VCaP (cell line): ENCODE data around the gene FNBP1L.

ENCODE experiments used
- H3K27ac ChIP-seq: fragments of 450-650 bp; 2 replicates; pipeline ENCODE4 v1.5.1; 2017
- TF ChIP-seq, protein P1 (sequence below): fragments of 450-650 bp; conservative IDR thresholded peaks from 2 replicates; pipeline ENCODE4 v1.5.1; 2017; ENCODE audit warnings: mild to moderate bottlenecking, moderate library complexity

The FNBP1L gene

DNA sequence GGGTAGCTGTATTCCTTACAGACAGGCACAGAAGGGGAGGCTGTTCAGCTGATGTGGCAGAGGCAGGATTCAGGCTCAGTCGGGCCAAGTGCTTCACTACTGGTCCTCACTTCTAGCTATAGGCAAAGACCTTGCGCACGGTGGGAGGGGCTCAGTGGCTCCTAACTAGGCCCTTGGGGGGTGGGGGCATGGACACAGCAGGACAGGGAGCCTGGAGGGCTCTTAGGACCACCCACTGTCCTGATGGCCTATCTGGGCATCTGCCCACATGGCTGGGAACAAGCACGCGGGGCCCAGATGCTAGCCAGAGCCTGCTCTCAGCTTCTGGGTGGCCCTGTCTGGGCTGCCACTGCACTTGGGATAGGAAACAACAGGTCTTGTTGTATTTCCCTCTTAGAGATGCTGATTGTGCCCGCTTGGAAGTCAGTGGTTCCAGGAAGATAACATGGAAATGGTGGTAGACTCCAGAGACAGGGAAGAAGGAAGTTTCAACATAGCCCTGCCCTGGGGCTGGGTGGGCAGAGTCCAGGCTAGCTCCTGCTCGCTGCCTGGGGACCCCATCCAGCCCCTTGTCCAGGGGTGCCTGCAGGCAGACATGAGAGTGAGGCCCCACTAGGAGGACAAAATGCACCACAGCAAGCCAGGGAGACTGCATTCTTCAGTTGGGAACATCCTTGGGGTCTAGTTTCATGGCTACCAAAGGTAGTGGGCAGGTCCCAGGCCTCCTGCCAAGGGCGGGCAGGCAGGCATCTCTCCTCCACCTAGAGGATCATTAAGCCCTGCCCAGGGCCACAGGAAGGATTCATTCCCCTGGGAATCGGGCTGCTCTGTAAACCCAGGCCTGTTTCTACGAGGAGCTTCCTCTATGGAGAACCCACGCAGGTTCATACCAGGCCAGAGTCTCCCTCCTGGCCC is 131.2 kb downstream of the FNBP1L start:
- TF ChIP-seq, protein P1, sequence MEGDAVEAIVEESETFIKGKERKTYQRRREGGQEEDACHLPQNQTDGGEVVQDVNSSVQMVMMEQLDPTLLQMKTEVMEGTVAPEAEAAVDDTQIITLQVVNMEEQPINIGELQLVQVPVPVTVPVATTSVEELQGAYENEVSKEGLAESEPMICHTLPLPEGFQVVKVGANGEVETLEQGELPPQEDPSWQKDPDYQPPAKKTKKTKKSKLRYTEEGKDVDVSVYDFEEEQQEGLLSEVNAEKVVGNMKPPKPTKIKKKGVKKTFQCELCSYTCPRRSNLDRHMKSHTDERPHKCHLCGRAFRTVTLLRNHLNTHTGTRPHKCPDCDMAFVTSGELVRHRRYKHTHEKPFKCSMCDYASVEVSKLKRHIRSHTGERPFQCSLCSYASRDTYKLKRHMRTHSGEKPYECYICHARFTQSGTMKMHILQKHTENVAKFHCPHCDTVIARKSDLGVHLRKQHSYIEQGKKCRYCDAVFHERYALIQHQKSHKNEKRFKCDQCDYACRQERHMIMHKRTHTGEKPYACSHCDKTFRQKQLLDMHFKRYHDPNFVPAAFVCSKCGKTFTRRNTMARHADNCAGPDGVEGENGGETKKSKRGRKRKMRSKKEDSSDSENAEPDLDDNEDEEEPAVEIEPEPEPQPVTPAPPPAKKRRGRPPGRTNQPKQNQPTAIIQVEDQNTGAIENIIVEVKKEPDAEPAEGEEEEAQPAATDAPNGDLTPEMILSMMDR = no peak
- H3K27ac ChIP-seq = peak overlapping the region; percentile 99

DNA sequence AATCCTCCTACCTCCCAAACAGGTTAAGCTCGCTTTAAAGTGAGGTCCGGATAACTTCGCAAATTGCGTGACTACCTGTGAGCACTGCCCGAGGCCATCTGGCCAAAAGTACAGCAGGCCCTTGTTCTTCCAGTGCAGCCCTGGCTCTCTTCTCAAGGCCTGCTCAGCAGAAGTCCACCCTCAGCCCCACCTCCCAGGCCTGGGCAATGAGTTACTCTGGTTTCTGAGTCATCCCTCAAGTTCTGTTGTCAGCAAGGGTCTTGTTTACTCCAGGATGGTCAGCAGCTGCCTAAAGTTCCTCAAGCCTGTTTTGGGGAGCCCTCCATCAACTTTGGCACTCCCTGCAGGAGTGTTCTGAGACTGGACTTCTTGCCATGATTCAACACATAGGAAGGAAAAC is 132.0 kb downstream of the FNBP1L start:
- peak overlapping the region; percentile 99 for H3K27ac ChIP-seq
- TF ChIP-seq, protein P1 = no peak

DNA sequence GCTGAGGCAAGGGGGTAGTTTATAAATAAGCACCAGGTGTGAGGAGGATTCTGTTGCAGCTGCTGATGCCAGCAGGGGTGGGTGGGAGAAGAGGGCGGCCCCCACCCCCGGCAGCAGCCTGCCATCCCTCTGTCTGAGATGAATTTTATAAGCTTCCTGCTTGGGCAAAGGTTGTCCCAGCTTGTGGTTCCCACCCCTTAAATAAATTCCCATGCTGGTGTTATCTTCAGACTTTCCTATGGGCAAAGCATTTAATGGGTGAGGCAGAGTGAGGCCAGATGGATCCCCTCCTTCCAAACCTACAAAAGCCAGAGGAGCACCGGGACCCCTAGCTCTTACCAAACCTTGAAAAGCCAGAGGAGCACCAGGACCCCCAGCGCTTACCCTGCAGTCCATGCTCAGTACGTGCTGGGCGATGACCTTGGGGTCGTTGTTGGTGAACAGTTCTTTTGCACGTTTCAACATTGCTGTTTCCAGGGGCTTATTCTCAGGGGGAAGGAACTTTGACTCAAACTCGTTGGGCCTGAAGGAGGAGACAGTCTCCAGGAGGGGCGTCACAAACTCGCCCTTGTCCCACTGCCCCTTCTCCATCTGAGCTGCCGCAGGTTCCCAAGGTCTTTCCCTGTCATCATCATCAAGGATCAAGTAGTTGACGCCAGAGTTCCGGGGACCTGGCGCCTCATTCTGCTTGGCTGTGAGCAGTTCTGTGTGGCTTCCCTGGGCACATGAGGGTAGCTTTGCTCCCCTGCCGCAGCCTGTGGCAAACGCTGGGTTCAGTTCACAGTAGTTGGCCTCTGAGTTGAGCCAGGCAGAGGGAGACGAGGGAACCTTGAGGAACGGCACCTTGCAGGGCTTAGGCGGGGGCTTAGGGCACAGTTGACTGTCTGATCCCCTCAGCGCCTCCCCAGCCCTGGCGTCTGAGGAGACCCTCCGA is 134.3 kb downstream of the FNBP1L start:
- TF ChIP-seq, protein P1 = no peak
- peak overlapping the region; percentile 99 for H3K27ac ChIP-seq

DNA sequence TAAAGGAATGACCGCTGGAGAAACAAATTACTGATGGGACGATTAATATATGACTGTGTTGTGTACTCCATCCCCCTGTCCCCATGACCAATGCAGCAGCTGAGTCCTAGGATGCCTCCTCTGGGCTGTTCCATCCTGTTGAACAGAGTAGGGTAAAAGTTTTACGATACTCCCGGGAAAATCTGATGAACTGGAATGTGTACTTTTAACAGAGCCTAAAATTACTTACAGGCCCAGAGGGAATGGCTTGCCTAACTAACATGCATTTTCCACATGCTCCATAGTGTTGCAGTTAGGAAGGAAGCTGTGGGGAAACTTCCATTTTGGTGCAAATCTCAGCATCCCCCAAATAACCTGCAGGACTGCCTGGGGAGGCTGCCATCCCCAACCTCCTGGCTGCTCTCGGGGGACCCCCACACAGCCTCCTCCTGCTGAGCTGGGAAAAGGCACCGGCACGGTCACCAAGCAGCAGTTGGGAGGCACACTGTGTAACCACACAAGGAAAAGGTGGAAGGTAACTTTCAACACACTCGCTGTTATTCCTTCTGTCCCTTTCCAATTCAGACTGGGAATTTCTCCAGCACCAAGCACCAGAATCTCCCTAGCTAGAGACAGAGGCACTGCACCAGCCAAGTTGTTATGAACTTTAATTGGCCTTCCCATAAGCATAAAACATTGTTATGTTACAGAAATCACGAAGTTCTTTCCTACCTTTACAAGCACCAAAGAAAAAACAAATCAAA is 136.5 kb downstream of the FNBP1L start:
- peak overlapping the region; percentile 99 for H3K27ac ChIP-seq
- TF ChIP-seq, protein P1 = 0 out of 2 replicates have a peak, but pooled peaks have one; percentile 19

DNA sequence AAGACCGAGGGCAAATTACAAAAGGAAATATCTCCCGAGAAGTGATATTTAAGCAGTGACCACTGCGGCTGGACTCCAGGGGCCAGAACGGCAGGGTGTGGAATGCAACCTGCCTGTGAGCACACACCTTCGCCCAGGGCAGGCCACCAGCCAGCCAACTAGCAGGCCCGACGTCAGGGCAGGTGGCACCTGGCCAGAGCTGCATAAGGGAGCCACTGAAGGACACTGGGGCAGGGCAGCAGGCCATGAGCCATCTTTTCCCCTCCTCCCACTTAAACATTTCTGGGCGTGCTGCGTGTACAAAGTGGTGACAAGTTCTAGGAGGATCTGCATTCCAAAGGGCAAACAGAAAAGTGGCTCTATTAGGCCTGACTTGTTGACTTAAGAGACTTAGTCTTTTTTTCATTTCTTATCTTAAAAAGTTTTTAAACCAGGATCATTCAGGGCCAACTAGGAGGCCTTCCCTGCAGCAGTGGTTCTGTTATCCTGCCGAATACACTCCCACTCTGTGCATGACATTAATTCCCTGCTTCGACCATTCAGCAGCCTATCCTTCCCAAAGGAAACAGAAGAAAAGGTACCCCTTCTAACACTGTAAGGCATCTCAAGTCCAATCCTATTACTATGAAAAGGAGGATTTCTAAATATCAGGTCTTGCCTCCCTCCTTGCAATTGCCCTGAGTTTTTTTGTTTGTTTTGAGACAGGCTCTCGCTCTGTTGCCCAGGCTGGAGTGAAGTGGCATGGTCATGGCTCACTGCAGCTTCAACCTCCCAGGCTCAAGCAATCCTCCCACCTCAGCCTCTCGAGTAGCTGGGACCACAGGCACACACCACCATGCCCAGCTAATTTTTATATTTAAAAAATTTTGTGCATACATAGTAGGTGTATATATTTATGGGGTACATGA is 137.4 kb downstream of the FNBP1L start:
- peak overlapping the region; percentile 99 for H3K27ac ChIP-seq
- TF ChIP-seq, protein P1 = no peak

DNA sequence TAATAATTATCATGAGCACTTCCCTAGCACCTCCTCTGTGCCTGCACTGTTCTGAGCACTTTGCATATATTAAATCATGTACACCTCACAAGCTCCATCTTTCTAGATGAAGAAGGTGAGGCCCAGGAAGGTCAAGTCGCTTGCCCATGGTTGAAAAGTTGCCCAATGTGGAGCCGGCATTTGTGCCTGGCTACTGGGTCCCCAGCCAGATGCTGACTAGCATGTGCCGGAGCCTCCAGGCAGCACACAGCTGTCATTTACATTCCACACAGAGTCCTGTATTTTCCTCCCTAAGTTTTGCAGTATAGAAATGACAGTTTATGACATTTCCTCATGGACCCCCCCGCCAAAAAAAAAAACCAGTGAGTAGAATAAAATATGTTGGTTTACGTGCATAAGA is 139.4 kb downstream of the FNBP1L start:
- TF ChIP-seq, protein P1 = no peak
- H3K27ac ChIP-seq = peak overlapping the region; percentile 99
